GM13976 (cell line): ENCODE results near the gene KPNB1.
A peak's percentile ranks its signal among the peaks of the same experiment; 100 is the strongest.

Source experiments
- DNase-seq: peaks from one replicate; pipeline ENCODE4 v3.0.0; 2012; ENCODE audit warnings: low spot score
- in situ Hi-C: fragments of 300-500 bp; cut with MboI; formaldehyde crosslinking; loops from one replicate; pipeline ENCODE4 v1.12.0; 2022; ENCODE audit warnings: low sequenced_read_pairs, mixed read lengths, inconsistent platforms; ENCODE audit not compliant: unreplicated experiment
- TF ChIP-seq, protein P1 (sequence below): IDR thresholded peaks from 2 replicates; pipeline ENCODE4 v1.5.1; 2012; ENCODE audit warnings: borderline replicate concordance, mild to moderate bottlenecking; ENCODE audit not compliant: insufficient read depth; ENCODE audit errors: extremely low read depth, missing control alignments, control extremely low read depth

The KPNB1 gene

DNA sequence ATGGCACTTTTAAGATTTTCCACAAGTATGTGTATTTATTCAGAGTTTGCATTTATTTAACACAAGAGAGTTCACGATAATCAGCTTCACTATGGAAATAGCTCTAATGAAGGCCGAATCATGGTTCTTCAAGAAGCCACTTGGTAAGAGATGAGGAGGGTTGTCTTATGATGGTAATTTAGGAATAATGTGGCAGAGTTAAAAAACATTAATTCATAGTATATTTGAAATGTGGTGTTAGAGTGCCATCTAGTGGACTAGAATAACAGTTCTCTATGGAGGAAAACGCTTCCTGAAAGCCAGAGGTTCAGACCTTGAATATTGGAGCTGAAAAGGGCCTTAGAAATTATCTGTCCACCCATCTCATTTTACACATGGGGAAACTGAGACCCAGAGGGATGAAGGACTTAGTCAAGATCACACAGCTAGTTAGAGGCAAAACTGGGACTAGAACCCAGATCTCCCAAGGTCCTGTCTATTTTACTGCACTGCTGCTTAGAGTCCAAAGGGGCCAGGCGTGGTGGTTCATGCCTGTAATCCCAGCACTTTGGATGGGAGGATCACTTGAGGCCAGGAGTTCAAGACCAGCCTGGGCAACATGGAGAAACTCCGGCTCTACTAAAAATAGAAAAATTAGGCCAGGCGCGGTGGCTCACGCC is 33.8 kb upstream of the KPNB1 start:
- in situ Hi-C loops = loop anchor here (10.0 kb wide), 1 partner anchor 381 kb away; no protein-coding TSS in a partner anchor
- TF ChIP-seq, protein P1, sequence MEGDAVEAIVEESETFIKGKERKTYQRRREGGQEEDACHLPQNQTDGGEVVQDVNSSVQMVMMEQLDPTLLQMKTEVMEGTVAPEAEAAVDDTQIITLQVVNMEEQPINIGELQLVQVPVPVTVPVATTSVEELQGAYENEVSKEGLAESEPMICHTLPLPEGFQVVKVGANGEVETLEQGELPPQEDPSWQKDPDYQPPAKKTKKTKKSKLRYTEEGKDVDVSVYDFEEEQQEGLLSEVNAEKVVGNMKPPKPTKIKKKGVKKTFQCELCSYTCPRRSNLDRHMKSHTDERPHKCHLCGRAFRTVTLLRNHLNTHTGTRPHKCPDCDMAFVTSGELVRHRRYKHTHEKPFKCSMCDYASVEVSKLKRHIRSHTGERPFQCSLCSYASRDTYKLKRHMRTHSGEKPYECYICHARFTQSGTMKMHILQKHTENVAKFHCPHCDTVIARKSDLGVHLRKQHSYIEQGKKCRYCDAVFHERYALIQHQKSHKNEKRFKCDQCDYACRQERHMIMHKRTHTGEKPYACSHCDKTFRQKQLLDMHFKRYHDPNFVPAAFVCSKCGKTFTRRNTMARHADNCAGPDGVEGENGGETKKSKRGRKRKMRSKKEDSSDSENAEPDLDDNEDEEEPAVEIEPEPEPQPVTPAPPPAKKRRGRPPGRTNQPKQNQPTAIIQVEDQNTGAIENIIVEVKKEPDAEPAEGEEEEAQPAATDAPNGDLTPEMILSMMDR = peak; percentile 22
- DNase-seq = peak; percentile 56

- TF ChIP-seq, protein P1 = no peak
- in situ Hi-C loops = loop anchor here (10.0 kb wide), 1 partner anchor 384 kb away; no protein-coding TSS in a partner anchor
- DNase-seq = no peak
Observed at GRCh38 chr17:47618410-47618809, 31.3 kb upstream of the KPNB1 start.

- in situ Hi-C loops = no loop called here
- TF ChIP-seq, protein P1 = no peak
- DNase-seq = no peak
Observed at GRCh38 chr17:47620503-47621245, 29.0 kb upstream of the KPNB1 start.

DNA sequence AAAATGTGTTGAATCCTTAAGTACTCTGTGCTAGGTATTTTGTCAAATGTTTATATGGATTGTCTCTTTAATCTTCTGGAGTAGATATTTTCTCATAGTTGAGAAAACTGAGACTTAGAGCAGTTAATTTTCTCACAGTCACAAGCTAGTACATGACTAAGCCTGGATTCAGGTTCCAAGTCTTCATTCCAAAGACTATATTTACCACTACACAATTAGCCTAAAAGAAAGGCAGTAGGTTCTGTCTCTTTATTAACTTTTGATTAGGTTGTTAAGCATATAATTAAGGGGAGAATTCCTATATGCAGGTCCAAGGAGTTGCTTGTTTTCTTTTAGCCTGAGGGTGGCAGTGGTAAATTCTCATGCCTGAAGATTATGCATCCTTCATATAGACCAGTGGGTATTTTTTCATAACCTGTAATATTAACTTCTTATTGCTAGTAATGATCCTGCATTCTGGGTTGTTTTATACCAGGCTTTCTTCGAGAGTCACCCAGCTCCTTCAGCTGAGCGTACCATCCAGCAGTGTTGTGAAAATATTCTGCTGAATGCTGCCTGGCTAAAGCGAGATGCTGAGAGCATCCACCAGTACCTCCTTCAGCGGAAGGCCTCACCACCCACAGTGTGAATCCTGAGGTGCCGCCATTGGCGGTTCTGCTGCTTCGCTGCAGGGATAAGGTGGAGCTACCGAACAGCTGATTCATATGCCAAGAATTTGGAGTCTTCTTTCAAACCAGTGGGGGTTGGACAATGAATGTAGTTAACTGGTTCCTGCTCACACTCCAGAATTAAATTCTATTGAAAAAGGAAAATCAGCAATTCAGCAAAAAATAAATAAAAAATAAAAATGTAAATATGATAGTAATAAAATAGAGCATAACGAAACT is 28.2 kb upstream of the KPNB1 start:
- in situ Hi-C loops = no loop called here
- TF ChIP-seq, protein P1 = no peak
- no peak for DNase-seq

DNA sequence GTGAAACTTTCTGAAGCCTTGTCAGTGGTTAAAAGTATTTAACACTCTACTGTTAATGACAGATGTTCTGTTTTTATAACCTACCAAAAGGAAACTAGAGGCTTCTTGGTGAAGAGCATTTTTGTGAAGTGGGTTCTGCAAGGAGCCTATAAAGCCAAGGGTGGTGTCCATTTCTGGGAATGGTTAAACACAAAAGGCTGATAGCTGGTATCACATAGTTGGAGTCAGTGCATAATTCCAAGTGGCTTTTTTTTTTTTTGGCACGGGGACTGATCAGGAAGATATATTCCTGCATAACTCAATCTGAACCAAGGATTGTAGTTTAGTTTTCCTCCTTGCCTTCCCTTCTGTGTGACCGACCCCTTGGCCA is 27.6 kb upstream of the KPNB1 start:
- TF ChIP-seq, protein P1 = no peak
- DNase-seq = no peak
- in situ Hi-C loops = no loop called here

- no peak for DNase-seq
- TF ChIP-seq, protein P1 = no peak
- in situ Hi-C loops = no loop called here
Observed at GRCh38 chr17:47624727-47625068, 25.0 kb upstream of the KPNB1 start.
